HepG2 (cell line): ENCODE data around the gene ADAM15.

ENCODE experiments used
- ATF5 ChIP-seq: sonication (generic); formaldehyde crosslinking; IDR thresholded peaks from 2 replicates; pipeline ENCODE4 v1.4.0; 2020; ENCODE audit warnings: mild to moderate bottlenecking, low read depth, missing genetic modification reagents
- BCL3 ChIP-seq: sonication (generic); formaldehyde crosslinking; IDR thresholded peaks from 2 replicates; pipeline ENCODE4 v1.5.1; 2020; ENCODE audit warnings: mild to moderate bottlenecking, missing genetic modification reagents, moderate library complexity
- FOSL2 ChIP-seq: sonication (generic); formaldehyde crosslinking; IDR thresholded peaks from 2 replicates; pipeline ENCODE4 v1.4.0; 2020; ENCODE audit warnings: missing genetic modification reagents
- KAT2B ChIP-seq: fragments of 150-350 bp; IDR thresholded peaks from 2 replicates; pipeline ENCODE4 v1.6.1; 2014; ENCODE audit warnings: low read depth, low read length, borderline replicate concordance
- SRF ChIP-seq: IDR thresholded peaks from 2 replicates; pipeline ENCODE4 v1.6.1; 2011; ENCODE audit warnings: mild to moderate bottlenecking, low read depth, low read length, moderate library complexity
- ZSCAN29 ChIP-seq: sonication (generic); formaldehyde crosslinking; conservative IDR thresholded peaks from 2 replicates; pipeline ENCODE4 v1.4.0; 2020; ENCODE audit warnings: mild to moderate bottlenecking, missing genetic modification reagents

- TF ChIP-seq ZSCAN29 (no peak), SRF (no peak), BCL3 (CRISPR knock-in tag) (no peak), ATF5 (CRISPR knock-in tag) (no peak), KAT2B (no peak), FOSL2 (CRISPR knock-in tag) (no peak)
Measured at GRCh38 chr1:155019377-155020245, 31.5 kb upstream of the ADAM15 start.
